Fibroblast of skin of left biceps (primary cell): Measurements from ENCODE around the gene OGT.
"Not testable (repeated sequence)": the region's sequence is repeated elsewhere in the genome, so short reads cannot be mapped to it uniquely, and the experiment has no call there.

Experiments used
- DNase-seq, 2 experiments: peaks; one replicate each; pipeline ENCODE4 v3.0.0-alpha.2; 2013; ENCODE audit warnings: low read depth in 2 of 2

Gene OGT

GRCh38 chrX:71586929-71587328, 54.0 kb downstream of the OGT start:
- DNase-seq: no peak

GRCh38 chrX:71593210-71593609, 60.3 kb downstream of the OGT start:
- DNase-seq: not testable (repeated sequence)

GRCh38 chrX:71599965-71600364, 67.1 kb downstream of the OGT start:
- no peak for DNase-seq

GRCh38 chrX:71603618-71604017, 70.7 kb downstream of the OGT start:
- DNase-seq: no peak

- no peak for DNase-seq
Measured at GRCh38 chrX:71604141-71604540, 71.2 kb downstream of the OGT start.

- no peak for DNase-seq
Measured at GRCh38 chrX:71604796-71605568, 72.1 kb downstream of the OGT start.

GRCh38 chrX:71606536-71607216, 73.8 kb downstream of the OGT start:
- no peak for DNase-seq

- DNase-seq: no peak
Measured at GRCh38 chrX:71607488-71607887, 74.6 kb downstream of the OGT start.

GRCh38 chrX:71609095-71609750, 76.3 kb downstream of the OGT start:
- no peak for DNase-seq

GRCh38 chrX:71611736-71612135, 78.8 kb downstream of the OGT start:
- not testable (repeated sequence) for DNase-seq

- no peak for DNase-seq
Measured at GRCh38 chrX:71612256-71612655, 79.4 kb downstream of the OGT start.

GRCh38 chrX:71615056-71615455, 82.2 kb downstream of the OGT start:
- DNase-seq: no peak

GRCh38 chrX:71615954-71616353, 83.0 kb downstream of the OGT start:
- DNase-seq: no peak

- DNase-seq: no peak
Measured at GRCh38 chrX:71616672-71617529, 84.0 kb downstream of the OGT start.

GRCh38 chrX:71617742-71618141, 84.8 kb downstream of the OGT start:
- DNase-seq: no peak

GRCh38 chrX:71618303-71618721, 85.4 kb downstream of the OGT start, which contains the start of gene CXCR3:
Gene CXCR3 (minus strand): TSS chrX:71618511. CDS start chrX:71618449, 62 bp downstream.
- no peak for DNase-seq

GRCh38 chrX:71618787-71619186, 85.9 kb downstream of the OGT start:
- DNase-seq: no peak

GRCh38 chrX:71619193-71619592, 86.3 kb downstream of the OGT start:
- DNase-seq: no peak

GRCh38 chrX:71619986-71620385, 87.1 kb downstream of the OGT start:
- DNase-seq: no peak

GRCh38 chrX:71621603-71622002, 88.7 kb downstream of the OGT start:
- DNase-seq: no peak

GRCh38 chrX:71622032-71622575, 89.2 kb downstream of the OGT start:
- DNase-seq: no peak
